ENCODE results near the gene CHD6.

CHD6 gene

DNA sequence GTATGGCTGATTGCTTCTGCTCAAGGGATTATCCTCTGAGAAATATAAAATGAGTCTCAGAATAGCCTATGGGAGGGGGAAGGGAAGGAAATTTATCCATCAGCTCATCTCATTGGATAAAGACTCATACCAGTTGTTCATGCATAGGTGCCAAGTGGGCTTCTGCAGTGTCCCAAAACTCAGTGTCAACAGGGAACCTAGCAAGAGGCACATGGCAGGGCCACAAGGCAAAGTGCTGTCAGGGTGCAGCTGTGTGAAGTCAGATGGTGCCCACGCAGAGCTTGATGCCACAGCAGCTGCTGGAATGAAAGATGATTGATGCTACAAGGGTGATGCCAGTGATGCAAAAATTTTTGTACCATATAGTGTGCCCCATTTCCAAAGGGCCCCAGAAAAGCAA, 3.2 kb upstream of the CHD6 start:
- DNase-seq (ENCODE audit: low read depth, low spot score): no peak

DNA sequence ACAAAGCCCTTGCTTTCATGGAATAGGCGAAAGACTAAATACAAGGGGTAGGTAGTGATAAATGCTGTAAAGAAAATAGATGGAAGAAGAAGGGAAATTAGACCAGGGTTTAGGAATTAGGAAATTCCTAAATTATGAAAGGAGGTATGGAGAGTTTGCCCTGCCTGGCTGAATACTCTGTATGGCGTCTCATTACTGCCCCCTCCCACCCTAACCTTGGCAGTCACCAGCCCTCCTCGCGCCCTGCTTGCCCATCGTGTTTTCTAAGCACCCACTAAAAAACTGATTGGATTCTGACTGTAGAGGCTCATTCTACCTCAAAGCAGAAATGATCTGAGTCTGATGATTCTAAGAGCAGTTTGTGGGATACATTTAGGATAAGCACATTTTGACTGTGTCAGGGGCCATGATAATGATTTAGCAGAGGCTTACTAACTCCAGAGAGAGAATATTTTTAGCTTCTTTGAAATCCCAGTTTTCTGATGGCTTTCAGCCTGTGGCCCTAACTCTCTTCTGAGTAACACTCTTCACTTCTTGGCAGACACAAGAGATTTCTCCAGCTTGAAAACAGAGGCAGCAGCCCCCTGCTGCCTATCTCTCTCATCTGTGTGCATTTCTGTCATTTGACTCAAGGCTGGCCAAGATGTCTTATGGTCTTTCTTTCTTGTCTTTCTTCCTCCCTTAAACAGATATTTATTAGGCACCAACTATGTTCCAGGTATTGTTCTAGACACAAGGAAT, 1.4 kb upstream of the CHD6 start:
- no peak for DNase-seq (ENCODE audit: low read depth, low spot score)

DNA sequence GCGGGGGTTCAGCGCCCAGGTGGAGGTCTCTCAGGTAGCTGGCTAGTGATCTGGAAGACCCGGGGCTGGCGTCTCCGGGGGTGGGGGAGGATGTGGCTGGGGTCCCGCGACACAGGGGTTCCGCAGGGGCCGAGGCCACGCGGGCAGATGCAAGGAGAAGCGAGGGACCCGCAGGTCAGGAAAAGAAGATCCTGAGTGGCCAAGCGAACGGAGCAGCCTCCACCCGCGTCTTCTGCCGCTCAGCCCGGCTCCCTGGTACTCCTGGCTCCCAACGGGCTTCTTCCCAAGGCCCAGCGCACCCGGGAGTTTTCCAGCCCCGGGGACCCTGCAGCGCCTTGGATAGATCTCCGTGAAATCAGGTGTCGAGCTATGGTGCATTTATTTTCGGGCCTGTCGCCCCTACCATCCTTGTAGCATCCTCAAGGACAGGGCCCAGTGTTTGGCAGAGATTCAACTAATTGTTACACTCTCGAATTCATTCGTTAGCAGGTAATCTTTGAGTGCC, 682 bp upstream of the CHD6 start:
- no peak for DNase-seq (ENCODE audit: low read depth, low spot score)

DNA sequence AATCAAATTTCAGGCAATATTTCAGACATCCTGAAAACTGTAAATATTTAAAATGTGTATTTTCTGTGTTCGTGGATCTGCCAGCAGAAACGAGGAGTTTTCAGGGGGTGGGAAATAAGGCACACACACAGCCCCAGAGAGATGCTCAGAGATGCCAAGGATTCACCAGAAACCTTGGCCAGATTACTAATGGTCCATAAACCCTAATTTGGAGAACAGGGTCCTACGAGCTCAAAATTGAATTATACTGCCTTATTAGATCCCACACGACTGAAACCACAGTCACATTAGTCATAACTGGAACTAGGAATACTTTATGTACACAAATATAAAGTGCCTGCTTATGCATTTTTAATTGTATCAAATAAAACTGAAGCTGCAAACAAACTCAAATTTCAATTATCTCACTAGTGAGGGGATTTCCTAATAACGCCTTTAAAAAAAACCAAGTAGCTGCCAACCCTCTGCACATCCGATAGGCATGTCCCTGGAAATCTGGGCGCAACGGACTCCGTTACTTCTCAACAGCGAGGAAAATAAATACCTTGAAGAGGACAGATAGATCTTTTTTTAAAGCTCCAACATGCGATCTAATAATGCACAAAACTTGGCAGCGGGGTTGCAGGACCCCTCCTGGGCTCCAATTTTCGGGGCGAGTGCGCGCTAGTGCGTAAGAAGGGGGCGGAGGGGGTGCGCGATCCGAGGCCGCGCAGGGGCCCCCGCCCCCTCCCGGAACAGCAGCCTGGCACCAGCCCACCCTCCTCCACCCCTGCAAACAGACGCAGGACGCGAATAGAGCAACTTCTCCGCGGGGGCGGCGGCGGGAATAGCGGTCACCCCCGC, 897 bp downstream of the CHD6 start:
- DNase-seq (ENCODE audit: low read depth, low spot score): no peak

DNA sequence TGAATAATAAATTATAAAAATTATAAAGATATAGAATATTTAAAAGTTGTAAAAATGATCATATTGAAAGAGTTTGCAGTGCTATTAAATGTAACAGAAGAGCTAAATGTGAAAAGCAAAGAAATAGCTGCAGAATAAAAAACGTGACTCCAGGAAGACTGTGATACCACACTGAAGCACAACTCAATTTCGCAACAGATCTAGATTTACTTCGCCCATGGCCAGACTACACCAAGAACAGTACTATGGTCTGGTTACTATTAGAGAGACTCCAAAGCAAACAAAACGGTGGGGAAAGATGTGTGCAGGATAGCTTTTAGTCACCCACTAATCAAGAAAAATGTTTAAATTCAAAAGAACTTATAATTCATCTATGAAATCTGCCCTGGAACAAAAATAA, 1.9 kb downstream of the CHD6 start:
- DNase-seq (ENCODE audit: low read depth, low spot score): no peak

DNA sequence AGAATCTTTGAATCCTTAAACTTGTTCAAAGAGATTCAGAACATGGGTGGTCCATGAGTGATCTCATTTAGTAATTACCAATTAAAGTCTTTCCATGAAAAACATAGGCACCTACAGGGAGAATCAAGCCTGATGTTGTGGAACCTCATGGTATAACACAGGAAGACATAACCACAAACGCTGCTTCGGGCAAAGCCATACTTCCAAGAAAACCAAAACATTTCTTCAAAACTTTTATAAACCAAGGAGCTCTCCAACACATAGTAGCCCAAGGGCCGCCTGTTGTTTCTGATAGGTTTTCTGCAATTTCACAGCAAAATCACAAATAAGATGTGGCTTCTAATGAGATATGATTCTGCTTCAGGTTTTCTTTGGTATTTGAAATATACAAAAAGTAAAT, 2.5 kb downstream of the CHD6 start:
- no peak for DNase-seq (ENCODE audit: low read depth, low spot score)

DNA sequence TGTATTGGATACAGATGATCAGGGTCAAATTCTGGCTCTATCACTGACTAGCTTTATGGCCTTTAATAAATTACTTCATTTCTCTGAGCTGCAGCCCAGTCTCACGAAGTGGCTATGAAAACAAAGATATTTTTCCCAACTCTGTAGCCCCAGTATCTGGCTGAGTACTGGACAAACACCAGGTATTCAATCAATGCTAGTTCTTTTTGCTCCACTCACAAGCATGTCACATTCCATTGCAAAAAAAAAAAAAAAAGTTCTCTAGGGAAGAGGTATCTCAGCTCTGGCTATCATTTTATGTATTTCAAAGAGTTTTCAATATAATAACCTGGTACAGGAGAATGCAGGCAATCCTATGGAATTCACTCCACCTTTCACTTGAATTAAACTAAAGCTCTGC, 3.1 kb downstream of the CHD6 start:
- DNase-seq (ENCODE audit: low read depth, low spot score): no peak

DNA sequence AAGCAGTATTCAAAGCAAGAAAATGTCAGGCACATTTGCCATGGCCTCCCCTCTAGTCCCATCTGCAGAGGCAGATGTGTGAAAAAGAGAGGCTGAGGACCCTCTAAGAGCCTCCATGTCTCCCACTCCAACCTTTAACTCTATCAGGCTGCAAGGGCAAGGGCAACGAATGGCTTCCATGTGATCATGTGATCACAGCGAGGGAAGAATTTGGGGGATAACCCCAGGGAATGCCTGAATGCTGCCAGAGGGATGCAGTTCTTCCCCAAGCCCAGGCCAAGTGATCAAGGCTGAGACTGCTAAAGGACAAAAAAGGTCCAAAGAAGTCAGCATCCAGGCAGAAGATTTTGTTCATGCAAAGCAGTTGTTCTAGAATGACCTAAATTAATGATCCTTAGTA, 4.9 kb downstream of the CHD6 start:
- DNase-seq (ENCODE audit: low read depth, low spot score): no peak

DNA sequence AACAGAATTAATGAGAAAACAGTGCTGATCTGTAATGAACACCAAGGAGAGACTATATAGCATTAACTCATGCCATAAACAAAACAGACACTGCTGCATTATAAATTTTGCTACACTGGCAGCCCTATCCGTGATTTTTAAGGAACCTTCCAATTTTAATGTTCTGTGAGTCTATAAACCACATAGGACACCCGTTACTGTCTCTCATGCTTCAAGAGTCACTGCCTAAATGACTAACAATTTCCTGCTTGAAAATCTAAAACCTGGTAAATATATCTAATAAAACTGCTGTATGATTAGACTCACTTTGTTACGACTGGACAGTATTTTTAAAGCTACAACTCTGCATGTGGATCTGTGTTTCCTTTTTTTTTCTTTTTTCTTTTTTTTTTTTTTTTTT, 8.7 kb downstream of the CHD6 start:
- DNase-seq (ENCODE audit: low read depth, low spot score): no peak

DNA sequence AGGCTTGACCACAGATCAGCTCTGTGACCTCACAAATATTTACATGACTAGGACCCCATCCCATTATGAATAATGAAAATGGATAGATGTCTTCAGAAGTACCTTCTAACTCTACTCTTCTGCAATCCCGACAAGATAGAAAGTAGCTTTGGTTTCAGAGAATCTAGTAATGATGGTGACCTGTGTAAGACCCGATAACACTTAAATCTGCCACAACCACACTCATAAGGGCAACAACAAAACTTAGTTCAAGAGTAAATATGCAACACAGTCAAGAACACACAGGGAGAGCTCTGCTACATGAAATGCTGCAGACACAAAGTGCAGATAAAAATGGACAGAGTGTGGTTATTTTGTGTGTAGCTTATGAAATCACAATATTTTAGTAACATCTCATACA, 9.6 kb downstream of the CHD6 start:
- DNase-seq (ENCODE audit: low read depth, low spot score): no peak

DNA sequence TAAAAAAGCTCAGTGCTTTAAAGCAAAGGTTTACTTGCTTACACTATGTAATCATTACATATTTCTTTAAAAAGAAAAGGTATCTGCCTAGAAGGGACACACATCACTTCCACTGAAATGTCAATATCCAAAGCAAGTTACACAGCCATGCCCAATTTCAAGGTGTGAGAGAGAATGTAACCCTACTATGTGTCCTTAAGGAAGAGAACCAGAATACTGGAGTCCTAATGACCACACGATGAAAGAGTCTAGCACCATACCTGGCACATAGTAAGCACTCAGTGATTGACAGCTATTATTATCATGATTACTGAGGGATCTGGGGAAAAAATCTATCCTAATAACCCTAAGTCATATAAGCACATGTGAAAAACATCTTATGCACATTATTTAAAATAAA, 10.4 kb downstream of the CHD6 start:
- DNase-seq (ENCODE audit: low read depth, low spot score): no peak

DNA sequence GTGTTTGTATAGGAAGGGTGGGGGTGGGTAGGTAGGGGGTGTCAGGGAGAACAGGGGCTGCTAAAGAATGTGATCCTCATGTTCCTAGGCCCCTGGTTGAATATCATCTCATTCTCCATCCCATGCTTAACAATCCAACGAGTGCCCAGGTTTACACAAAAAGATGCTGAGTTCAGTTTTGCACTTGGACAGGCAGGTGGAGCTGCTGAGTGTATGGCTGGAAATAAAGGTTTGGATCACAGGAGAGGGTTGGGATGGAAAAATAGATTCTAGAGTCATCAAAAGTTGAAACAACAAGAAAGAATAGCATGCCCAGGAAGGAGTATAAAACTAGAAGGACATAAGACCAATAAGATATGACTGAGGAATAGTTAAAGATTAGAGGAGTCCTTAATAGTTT, 14.2 kb downstream of the CHD6 start:
- no peak for DNase-seq (ENCODE audit: low read depth, low spot score)

DNA sequence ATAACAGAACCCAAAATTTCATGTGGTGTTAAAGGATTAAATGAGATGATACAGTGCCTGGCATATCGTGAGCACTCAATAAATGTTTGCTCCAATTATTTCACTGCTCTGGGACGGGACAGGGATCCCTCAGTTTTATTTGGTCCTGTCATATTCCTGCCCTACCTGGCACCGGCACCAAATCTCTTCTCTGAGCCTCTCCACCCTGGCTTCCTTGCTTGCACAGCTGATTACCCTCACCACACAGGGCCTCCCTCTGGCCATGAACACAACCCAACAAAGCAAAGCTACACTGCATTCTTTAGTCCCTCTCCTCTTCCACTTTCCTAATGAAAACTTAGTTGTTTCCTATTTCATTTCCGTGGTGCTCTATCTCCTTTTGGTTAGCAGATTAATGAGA, 16.4 kb downstream of the CHD6 start:
- no peak for DNase-seq (ENCODE audit: low read depth, low spot score)

DNA sequence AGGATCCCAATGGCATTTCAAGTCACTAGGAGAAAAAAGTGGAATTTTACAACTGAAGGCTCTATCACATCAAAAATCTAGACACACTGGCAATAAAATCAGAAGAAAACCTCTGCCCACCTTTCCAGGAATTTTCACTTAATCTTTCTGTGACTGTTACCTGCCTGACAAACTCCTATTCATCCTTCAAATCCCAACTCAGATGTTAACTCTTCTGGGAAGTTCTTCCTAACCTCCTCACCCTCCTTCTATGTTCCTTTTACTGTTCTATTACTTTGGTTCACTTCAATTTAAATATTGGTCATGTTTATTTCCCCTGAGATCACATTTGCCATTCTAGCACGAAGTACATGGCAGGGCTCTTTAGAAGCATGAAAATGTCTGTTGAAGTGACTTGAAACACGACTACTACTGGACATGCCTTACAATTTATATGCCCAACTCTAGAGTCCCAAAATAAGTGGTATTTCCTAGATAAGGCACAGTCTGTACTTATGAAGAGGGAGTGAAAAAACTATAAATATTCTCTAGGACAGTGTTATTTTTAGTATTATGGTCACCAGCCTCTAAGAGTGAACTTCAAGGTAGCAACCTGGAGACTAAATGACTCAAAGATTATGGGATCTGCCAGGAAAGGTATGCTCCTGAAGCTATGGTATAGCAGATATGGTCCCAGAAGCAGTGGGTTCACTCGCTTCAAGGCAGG, 17.1 kb downstream of the CHD6 start:
- no peak for DNase-seq (ENCODE audit: low read depth, low spot score)

DNA sequence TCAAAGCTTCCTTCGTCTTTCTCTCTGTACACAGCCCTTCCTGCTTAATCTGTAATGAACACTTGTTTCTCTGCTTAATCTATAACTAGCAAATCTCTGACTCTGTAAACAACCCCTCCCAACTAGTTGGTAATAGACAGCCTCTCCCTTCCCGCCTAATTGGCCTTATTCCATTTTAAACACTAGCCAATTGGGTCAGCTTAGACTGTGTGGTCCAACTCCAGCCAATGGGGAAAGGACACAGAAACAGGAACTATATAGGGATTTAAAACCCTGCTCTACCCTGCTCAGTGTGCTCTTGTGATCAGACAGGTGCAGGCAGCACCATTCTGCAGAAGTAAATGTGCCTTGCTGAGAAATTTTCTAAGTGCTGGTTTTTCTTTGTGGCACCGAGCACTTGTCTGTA, 18.5 kb downstream of the CHD6 start:
- DNase-seq (ENCODE audit: low read depth, low spot score): no peak

DNA sequence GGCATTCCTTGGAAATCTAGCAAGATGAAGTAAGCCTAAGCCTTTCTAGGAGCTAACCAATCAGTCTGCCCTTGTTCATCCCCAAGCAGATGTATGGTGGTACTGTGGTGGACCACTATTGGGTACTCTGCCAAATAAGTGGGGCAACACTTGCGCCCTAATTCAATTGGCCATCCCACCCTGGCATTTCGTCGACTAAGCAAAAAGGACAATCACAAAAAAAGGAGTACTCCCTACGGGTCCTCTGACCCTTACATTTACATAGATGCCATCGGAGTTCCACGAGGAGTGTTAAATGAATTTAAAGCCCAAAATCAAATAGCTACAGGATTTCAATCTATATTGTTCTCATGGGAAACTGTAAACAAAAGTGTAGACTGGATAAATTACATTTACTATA, 19.5 kb downstream of the CHD6 start:
- no peak for DNase-seq (ENCODE audit: low read depth, low spot score)

DNA sequence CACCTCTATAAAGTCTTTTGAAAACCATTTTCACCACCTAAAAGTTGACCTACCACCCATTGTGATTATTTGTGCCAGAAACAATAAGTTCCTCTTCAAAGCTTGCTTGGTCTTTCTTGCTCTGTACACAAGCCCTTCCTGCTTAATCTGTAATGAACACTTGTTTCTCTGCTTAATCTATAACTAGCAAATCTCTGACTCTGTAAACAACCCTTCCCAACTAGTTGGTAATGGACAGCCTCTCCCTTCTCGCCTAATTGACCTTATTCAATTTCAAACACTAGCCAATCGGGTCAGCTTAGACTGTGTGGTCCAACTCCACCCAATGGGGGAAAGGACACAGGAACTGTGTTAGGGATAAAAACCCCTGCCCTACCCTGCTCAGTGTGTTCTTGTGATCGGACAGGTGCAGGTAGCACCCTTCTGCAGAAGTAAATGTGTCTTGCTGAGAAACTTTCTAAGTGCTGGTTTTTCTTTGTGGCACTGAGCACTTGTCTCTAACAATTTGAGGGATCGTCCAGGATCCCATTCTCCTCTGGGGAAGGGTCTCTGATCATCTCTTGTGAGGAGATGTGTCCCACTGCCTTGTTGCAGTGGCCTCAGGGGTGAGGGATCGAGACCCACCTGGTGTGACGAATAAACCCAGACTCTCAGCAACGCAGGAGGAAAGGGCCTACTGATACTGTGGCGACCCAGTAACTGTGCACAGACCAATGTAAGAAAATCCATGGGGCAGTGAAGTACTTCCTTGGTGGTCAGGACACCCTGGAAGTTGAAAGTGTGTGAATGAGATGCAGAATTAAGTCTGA, 23.5 kb downstream of the CHD6 start:
- DNase-seq (ENCODE audit: low read depth, low spot score): no peak

DNA sequence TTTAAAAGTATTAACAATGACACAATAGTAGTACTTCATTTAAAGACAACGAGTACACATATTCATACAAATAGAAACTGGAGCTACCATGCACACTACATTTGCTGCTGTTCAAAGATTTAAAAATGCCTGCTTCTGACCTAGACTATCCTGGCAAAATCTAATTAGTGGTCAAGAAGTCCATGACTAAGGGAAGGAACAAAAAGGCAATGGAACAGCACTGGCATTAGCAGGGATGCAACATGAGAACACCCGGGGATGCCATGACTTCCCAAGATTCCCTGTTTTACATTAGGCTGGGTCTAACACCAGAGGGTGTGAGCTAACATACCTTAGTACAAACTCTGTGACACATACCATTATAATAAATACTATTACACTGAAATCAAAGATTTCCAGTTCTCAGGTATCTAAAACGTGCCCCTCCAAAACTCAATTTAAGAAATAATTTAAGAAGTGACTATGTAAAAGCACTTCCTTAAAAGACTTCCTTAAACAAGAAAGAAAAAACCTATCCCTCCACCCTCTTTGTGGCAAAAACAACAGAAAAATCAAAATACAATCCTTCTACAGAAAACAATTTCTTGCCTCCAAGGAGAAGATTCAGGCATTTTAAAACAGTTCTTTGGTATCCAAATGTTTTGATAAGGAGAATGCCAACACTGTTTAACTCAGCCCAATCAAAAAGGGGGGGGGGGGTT, 25.5 kb downstream of the CHD6 start:
- no peak for DNase-seq (ENCODE audit: low read depth, low spot score)

DNA sequence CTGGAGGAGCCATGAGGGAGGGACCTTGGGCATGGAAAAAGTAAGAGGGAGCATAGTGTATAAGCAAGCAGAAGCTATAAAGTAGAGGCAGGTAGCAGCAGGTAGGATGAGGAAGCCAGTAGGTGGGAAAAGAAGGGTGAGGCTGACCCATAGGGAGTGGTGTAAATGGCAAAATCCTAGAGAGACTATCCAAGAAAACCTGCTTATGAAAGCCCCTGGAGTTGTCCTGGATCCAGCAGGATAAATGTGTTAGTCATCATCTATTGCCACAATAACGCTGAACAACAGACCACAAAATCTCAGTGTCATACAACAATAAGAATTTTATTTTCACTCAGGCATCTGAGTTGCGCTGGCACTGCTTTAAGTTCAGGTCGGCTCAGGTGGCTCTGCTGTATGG, 30.2 kb downstream of the CHD6 start:
- DNase-seq (ENCODE audit: low read depth, low spot score): no peak

DNA sequence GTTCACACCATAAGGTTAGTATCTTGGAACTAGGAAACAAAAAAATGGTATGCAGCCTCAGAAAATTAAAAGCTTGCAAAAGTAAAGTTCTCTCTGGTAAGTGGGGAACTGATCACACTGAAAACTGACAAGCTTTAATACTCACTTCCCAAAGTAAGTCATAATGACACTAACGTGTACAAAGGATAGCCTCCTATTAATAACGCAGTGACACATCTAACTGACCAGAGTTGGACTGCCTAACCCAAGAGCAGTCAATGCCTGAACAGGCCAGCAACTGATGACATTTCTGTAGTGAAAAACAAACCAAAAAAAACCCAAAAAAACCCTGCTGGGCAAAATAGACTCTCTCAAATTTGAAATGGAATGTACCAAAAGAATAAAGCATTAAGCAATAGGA, 30.7 kb downstream of the CHD6 start:
- no peak for DNase-seq (ENCODE audit: low read depth, low spot score)

DNA sequence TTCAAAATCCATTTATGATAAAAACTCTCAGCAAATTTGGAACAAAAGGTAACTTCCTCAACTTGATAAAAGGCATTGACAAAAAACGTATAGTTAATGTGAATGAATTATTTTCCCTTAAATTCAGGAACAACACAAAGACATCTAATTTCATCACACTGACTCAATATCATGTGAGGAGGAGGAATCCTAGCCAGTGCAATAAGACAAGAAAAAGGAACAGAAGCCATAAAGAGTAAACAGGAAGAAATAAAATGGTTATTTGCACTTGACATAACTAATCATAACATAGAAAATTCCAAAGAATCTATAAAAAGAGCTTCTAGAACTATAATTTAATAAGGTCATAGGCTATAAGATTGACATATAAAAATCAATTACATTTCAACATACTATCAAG, 31.4 kb downstream of the CHD6 start:
- DNase-seq (ENCODE audit: low read depth, low spot score): no peak

All from iPS DF 19.7 (cell line).